Transverse colon (tissue), 3 donors: ENCODE results near the gene ARHGAP6.

Experiments used
- POLR2A ChIP-seq: fragments of 450-650 bp; IDR thresholded peaks from one replicate; pipeline ENCODE4 v1.6.1; 2016; ENCODE audit warnings: antibody characterized with exemption, mild to moderate bottlenecking, moderate library complexity
- TF ChIP-seq, protein P1 (sequence below), 5 experiments: fragments of 200-600 bp in 3 of 5; fragments of 450-650 bp in 2 of 5; sonication (generic) in 3 of 5; IDR thresholded peaks; 1 replicate in 2 of 5; 2 replicates in 3 of 5; pipeline ENCODE4 v1.5.1; 2016 to 2017; ENCODE audit warnings: antibody characterized with exemption in 5 of 5, inconsistent platforms in 3 of 5, mild to moderate bottlenecking in 2 of 5, moderate library complexity in 1 of 5

DNA sequence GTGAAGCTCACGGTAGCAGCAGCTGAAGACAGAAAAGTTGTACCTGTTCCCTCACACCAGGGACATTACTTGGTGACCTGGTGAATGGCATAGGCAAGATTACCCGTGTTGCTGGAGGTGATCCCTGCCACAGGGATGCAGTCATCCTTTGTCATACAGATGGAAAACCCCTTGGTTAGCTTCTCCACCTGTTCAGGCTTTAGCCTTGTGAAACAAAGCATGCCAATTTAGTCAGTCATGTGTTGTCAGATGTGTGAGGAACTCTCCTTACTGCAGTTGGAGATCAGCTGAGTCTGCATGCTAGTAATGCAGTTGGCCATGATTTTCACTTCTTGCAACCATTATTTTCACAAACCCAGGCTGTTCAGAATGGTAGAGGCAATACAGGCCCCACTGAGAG lies 331.6 kb downstream of the ARHGAP6 start:
- TF ChIP-seq, protein P1, sequence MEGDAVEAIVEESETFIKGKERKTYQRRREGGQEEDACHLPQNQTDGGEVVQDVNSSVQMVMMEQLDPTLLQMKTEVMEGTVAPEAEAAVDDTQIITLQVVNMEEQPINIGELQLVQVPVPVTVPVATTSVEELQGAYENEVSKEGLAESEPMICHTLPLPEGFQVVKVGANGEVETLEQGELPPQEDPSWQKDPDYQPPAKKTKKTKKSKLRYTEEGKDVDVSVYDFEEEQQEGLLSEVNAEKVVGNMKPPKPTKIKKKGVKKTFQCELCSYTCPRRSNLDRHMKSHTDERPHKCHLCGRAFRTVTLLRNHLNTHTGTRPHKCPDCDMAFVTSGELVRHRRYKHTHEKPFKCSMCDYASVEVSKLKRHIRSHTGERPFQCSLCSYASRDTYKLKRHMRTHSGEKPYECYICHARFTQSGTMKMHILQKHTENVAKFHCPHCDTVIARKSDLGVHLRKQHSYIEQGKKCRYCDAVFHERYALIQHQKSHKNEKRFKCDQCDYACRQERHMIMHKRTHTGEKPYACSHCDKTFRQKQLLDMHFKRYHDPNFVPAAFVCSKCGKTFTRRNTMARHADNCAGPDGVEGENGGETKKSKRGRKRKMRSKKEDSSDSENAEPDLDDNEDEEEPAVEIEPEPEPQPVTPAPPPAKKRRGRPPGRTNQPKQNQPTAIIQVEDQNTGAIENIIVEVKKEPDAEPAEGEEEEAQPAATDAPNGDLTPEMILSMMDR (IDR thresholded peaks at IDR 0.05) = no peak
- TF ChIP-seq POLR2A = no peak
